GM21619 (cell line): ENCODE data around the gene WDR54.
"Not testable (repeated sequence)": the region's sequence is repeated elsewhere in the genome, so short reads cannot be mapped to it uniquely, and the experiment has no call there.

Experiments used
- ATAC-seq: cut with Tn5 transposase; IDR thresholded peaks from one replicate; pipeline ENCODE4 v1.9.1; 2021; ENCODE audit not compliant: unreplicated experiment

Gene WDR54

DNA sequence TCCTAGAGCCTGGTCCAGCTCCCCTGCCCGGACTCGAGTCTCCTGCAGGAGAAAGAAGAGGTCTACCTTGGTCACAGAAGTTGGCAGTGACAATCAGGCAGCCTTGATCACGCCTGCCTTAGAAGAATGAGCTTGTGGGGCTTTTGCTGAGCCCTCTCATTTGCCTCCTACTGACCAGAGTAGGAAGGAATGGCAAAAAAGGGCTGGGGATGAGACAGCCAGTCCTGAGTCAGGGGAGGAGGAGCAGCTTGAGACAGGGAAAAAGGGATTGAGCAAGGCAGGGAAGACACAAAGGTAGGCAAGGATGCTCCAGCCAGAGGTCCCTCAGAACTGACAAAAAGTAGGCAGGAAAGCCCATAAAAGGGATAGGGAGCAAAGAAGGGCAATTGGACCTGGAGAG is 6.0 kb downstream of the WDR54 start:
- ATAC-seq, result no peak

DNA sequence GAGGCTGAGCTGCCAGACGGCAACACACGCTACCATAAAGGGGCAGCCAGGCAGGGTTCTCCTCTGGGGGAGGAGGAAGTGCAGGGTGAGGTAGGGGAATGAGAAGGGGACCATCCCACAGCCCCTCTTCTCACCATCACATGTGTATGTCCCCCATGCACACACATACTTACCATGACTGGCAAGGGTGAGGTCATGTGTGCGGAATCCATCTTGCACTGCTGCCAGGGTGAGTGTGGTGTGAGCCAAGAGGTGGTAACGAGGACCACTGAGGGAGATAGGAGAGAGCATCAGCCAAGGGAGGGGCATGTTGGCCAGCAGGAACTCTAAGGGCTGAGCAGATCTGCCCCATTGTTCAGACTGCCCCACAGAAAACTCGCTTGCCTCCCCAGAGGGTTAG is 7.1 kb downstream of the WDR54 start:
- ATAC-seq, result no peak

DNA sequence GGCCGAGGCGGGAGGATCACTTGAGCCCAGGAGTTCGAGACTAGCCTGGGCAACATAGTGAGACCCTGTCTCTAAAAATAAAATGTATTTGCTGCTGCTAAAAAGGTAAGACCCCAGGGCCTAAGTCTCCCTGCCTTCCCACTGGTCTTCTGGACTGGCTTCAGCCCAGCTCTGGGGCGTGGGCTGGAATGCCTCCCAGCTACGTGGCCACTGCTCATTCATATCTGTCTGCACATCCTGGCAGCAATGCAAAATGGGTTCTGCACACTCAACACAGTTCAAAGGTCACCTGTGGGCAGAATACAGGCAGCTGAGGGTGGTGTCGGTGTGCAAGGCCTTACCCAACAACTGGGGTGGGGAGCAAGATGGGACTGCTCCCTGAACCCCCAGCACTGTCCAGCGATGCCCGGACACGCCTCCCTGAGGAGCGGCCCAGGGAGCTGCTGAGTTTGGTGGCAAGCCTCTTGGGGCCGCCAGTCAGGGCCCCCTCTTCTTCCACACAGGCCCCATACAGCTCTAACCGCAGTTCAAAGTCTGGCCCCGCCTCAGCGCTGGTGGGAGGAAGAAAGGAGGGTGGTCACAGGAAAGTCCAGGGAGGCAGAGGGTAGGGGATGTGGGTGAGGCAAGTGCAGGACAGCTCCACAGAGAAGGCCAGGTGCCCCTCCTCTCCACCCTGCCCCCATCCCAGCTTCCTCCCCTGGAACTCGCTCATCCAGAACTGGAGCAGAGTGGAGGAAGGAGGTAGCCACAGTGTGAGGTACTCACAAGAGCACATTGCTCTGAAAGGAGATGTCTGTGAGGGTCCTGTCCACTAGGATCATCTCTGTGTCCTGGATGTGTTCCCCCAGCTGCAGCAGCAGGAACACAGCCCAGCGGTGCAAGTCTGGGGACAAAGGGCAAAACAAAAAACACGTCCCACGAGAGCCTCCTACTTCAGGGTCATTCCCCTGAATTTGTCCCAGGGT is 8.2 kb downstream of the WDR54 start:
- no peak for ATAC-seq

- ATAC-seq, result no peak
These were observed 9.0 kb downstream of the WDR54 start for GRCh38 chr2:74430502-74430901.

GRCh38 chr2:74436111-74436805 is 14.7 kb downstream of the WDR54 start:
- ATAC-seq, result no peak

GRCh38 chr2:74436848-74437695 is 15.5 kb downstream of the WDR54 start:
- no peak for ATAC-seq

- no peak for ATAC-seq
These were observed 16.7 kb downstream of the WDR54 start for GRCh38 chr2:74438248-74438647.

- ATAC-seq, result no peak
These were observed 17.8 kb downstream of the WDR54 start for GRCh38 chr2:74439373-74439772.

DNA sequence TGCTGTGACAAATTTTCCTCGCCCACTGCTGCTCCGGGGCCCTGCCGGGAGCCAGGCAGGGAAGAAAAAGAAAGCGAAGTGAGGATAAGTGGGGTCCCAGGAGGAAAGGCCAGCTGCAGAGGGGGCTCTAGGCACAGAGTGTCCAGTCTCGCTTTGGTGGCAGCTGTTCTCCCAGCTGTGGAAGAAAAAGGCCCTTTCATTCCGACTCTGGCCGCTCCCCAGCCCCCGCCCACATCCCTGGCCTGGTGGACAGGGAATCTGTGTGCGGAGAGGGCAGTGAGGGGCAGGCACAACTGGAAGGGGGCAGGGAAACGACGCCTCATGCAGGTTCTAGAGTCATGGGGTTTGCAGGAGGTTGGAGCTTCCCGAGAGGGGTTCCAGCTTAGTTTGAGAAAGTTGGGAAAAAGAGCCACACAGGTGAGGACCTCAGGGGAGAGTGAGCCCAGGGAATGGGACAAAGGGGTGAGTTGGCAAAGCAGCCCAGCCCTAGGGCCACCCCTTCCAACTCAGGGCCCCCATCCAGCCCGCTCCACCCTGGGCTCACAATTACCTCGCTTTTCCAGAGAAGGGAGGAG is 18.4 kb downstream of the WDR54 start:
- no peak for ATAC-seq

DNA sequence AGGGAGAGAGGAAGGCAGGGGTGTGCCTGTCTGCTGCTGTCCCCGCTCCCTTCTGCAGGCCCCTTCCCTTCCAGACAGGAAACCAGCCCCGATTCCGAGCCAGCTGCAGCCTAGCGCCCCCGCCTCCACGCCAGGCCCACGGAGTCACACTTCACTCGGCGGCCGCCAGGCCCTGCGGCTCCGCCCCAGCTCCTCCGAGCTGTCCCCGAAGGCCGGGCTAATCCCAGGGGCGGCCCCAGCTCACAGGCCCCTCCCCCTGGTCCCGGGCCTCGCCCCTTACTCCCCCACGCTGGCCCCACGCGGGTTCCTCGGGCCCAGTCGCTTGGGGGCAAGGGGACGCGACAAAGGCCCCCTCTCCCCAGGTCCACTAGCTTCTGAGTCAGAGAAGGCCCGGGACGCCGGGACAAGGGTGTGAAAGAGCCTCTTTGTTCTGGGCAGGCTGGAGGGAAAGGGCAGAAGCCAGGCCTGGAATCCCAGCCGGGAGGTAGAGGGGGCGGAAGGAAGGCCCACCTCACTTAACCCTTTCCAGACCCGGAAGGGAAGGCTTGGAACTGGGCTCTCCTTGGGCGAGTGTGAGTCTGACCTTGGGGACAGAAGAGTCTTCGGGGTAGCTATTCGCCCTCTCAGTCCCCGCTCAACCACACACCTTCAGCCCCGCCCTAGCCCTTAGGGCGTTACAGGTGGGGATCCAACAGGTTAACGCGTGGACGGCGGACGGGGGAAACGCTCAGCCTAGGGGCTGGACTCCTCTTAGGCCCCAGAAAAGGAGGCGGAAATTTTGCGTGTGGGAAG is 19.0 kb downstream of the WDR54 start:
- ATAC-seq, result peak; percentile 86

- ATAC-seq, result no peak
These were observed 19.7 kb downstream of the WDR54 start for GRCh38 chr2:74441170-74441689.

DNA sequence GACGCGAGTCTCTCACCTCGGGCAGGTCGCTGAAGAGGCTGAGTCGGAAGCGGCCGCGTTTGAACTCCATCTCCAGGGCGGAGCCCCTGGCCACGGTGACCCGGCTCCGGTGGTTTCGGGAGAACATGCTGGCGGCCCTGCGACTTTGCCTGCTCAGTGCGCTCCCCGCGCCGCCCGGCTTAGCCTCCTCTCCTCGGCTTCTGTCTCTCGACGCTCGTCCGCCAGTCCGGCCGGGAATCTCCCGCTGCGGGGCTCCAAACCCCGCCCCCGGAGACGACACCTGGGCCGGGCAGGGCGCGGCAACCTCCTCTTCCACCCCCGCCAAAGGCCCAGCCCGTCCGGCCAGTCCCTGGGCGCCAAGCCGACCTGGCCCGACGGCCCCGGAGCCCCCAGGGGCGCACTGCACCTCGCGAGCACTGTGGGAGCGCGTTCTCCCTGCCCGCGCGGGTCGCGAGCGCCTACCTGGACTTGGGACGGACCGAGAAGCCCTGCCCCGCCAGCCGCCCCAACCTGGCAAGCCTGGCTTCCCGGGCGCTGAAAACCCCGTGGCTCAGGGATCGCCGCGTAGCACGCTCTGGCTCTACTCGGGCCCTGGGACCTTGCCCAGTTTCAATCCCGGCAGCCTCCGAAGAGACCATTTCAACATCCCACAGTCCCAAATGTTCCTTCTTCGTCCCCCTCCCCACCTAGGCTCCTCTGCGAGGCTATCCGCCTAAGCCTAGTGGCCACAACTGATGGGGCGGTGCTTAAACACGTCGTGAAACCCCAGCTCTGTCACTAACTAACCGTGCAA is 20.4 kb downstream of the WDR54 start, which contains the start of gene RTKN:
RTKN (minus strand) TSS at position 248 of the 793 bp plus-strand sequence; CDS start at position 127, 121 bp downstream.
- ATAC-seq, result no peak

GRCh38 chr2:74442483-74443297 is 21.2 kb downstream of the WDR54 start:
- ATAC-seq, result not testable (repeated sequence)

- ATAC-seq, result no peak
These were observed 23.2 kb downstream of the WDR54 start for GRCh38 chr2:74444498-74445318.

DNA sequence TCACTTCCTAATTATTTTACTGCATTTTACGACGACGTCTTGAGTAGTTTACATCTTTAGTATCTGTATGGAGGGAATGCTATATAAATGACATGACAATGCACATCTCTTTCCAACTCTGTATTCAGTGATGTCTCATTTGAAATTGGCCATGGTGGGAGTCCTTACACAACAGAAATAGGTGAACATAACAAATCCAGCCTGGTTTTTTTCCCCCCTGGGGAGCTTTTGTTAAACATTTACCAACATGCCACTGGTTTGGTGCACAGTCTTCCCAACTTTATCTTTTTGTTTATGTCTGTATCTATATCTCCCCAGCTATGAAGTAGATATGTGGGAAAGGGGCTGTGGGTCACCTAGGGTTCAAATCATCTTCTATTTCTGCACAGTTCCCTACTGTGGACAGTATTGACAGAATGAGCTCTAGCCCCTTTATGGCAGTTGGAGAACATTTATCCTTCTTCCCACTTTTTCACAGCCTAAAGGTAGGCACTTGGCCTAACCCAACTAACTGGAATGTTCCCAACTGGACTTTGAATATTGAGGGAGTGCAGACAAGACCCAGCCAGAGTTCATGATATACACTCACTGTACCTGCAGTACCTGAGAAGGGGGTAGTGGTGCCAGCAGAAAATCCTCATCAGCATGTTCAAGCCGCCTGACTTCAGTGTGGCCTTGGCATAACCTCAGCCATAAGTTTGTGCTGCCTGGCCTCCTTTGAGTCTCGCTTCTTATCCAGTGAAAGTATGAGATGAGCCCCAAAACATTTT is 25.9 kb downstream of the WDR54 start:
- ATAC-seq, result no peak

DNA sequence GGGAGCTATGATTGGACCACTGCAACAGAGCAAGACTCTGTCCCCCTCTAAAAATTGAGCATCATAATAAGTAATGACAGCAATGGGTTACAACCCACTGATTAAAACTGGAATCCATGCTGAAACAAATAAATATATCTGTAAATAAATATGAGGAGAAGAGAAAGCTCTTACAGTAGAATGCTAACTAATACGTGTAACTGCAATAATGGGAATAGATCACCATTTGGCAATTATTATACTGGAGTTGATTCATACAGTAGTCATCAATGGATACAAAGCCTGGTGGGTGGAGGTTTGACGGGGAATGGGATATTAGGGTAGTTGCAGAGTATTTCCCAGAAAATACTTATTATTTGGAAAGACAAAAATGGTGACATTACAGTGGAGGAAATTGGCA is 27.2 kb downstream of the WDR54 start:
- ATAC-seq, result no peak
